SU-DHL-6 (cell line): Measurements from ENCODE around the gene SNX11.

Experiments used
- CTCF ChIP-seq: fragments of 200-600 bp; sonication (generic); IDR thresholded peaks from one replicate; pipeline ENCODE4 v1.5.1; 2017; ENCODE audit warnings: antibody characterized with exemption, mild to moderate bottlenecking, low read length, moderate library complexity; ENCODE audit not compliant: insufficient read depth, poor library complexity, severe bottlenecking
- EZH2phosphoT487 ChIP-seq: fragments of 200-600 bp; sonication (generic), shearing (Covaris generic); conservative IDR thresholded peaks from 2 replicates; pipeline ENCODE4 v1.6.1; 2018; ENCODE audit warnings: mild to moderate bottlenecking, antibody characterized with exemption, low read length, moderate library complexity, mixed read lengths

- TF ChIP-seq CTCF (no peak), EZH2phosphoT487 (no peak)
Measured at GRCh38 chr17:48066656-48067055, 40.9 kb upstream of the SNX11 start.
